Renal pelvis (tissue), 12 donors: Measurements from ENCODE around the gene RNF217. TPM values are rescaled to one million over a fixed set of nuclear protein-coding genes. Genes with fewer than 3 reads are reported as not detected.
"Not testable (repeated sequence)": the region's sequence is repeated elsewhere in the genome, so short reads cannot be mapped to it uniquely, and the experiment has no call there.

Experiments used
- DNase-seq: peaks from one replicate; pipeline ENCODE4 v3.0.0-alpha.2; 2013
- long read RNA-seq, 16 experiments: transcript quantifications; one replicate each; lab custom pipeline, GENCODE V29; 2026
- polyA plus RNA-seq, 3 donors: library from polyadenylated mRNA; unstranded; fragments of 120-200 nt; gene quantifications; one replicate each; pipeline ENCODE4 v1.2.1, GENCODE V29; 2013; ENCODE audit not compliant: insufficient read length in 3 of 3

Gene RNF217, protein sequence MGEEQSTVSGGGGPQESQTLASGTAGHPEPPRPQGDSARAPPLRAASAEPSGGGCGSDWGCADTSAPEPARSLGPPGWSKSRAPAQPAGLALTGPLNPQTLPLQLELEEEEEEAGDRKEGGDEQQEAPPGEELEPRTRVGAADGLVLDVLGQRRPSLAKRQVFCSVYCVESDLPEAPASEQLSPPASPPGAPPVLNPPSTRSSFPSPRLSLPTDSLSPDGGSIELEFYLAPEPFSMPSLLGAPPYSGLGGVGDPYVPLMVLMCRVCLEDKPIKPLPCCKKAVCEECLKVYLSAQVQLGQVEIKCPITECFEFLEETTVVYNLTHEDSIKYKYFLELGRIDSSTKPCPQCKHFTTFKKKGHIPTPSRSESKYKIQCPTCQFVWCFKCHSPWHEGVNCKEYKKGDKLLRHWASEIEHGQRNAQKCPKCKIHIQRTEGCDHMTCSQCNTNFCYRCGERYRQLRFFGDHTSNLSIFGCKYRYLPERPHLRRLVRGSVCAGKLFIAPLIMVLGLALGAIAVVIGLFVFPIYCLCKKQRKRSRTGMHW
- 10 to 100 TPM; 11.8 to 17.2 (median 16.4) TPM for polyA plus RNA-seq
- long read RNA-seq, donor 1: 0 reads
- long read RNA-seq, donor 2, full-length matches to known transcripts: 1 of 1 reads
- long read RNA-seq, donor 2, partial matches to known transcripts: 0 of 1 reads
- long read RNA-seq, donor 2, other reads (novel, unspliced or antisense): 0 of 1 reads
- long read RNA-seq, donor 3, full-length matches to known transcripts: 1 of 1 reads
- long read RNA-seq, donor 3, partial matches to known transcripts: 0 of 1 reads
- long read RNA-seq, donor 3, other reads (novel, unspliced or antisense): 0 of 1 reads
- long read RNA-seq, donor 4: 0 reads
- long read RNA-seq, donor 5: 0 reads
- long read RNA-seq, donor 6, full-length matches to known transcripts: 1 of 1 reads
- long read RNA-seq, donor 6, partial matches to known transcripts: 0 of 1 reads
- long read RNA-seq, donor 6, other reads (novel, unspliced or antisense): 0 of 1 reads
- long read RNA-seq, donor 7, full-length matches to known transcripts: 4 of 4 reads
- long read RNA-seq, donor 7, partial matches to known transcripts: 0 of 4 reads
- long read RNA-seq, donor 7, other reads (novel, unspliced or antisense): 0 of 4 reads
- long read RNA-seq, donor 8: 0 reads
- long read RNA-seq, donor 9, full-length matches to known transcripts: 1 of 1 reads
- long read RNA-seq, donor 9, partial matches to known transcripts: 0 of 1 reads
- long read RNA-seq, donor 9, other reads (novel, unspliced or antisense): 0 of 1 reads
- long read RNA-seq, donor 10, full-length matches to known transcripts: 2 of 2 reads
- long read RNA-seq, donor 10, partial matches to known transcripts: 0 of 2 reads
- long read RNA-seq, donor 10, other reads (novel, unspliced or antisense): 0 of 2 reads
- long read RNA-seq, donor 11, full-length matches to known transcripts: 2 of 2 reads
- long read RNA-seq, donor 11, partial matches to known transcripts: 0 of 2 reads
- long read RNA-seq, donor 11, other reads (novel, unspliced or antisense): 0 of 2 reads
- long read RNA-seq, donor 12, full-length matches to known transcripts: 4 of 4 reads
- long read RNA-seq, donor 12, partial matches to known transcripts: 0 of 4 reads
- long read RNA-seq, donor 12, other reads (novel, unspliced or antisense): 0 of 4 reads
- long read RNA-seq, donor 13, partial matches to known transcripts: 0 of 2 reads
- long read RNA-seq, donor 13, other reads (novel, unspliced or antisense): 0 of 2 reads
- long read RNA-seq, donor 14, full-length matches to known transcripts: 3 of 3 reads
- long read RNA-seq, donor 14, partial matches to known transcripts: 0 of 3 reads
- long read RNA-seq, donor 14, other reads (novel, unspliced or antisense): 0 of 3 reads
- long read RNA-seq, donor 15, full-length matches to known transcripts: 3 of 3 reads
- long read RNA-seq, donor 15, partial matches to known transcripts: 0 of 3 reads
- long read RNA-seq, donor 15, other reads (novel, unspliced or antisense): 0 of 3 reads
- long read RNA-seq, donor 16: 0 reads

DNA sequence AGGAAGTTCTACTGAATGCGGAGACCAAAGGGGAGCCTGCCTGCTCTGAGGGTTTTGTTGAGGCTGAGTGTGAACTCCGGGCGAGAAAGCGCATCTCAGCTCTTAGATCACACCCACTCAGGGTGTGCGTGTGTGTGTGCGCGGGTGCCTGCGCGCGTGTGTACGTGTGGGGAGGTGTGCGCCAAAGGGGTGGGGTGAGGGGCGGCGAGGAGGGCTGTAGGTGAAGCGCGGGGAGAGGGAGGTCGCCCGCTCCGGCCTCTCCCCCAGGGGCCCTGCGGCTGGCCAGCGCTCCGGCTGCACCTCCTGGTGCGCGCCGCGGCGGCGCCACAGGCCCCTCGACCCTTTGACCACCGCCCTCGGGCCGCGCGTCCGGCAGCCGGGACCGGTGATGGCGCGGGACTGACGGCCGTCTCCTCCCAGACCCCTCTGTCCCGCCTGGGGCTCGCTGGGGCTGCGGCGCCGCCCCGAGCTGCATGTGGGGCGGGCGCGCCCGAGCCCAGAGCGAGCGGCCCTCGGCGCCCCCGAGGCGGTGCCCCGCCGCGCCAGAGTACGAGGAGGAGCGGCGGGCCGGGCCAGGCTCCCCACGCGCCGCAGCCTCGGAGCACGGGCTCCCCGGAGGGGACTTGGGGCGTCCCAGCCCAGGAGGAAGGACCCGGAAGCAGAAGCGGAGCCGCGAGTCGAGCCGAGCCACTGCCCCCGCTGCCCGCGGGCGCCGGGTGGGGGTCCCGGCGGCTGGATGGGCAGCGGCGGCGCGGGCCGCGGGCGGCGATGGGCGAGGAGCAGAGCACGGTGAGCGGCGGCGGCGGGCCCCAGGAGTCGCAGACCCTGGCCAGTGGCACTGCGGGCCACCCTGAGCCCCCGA, at the start of gene RNF217:
RNF217 (plus strand) TSS at position 661 of the 862 bp plus-strand sequence; CDS start at position 769, 108 bp downstream.
- peak; percentile 57 for DNase-seq

DNA sequence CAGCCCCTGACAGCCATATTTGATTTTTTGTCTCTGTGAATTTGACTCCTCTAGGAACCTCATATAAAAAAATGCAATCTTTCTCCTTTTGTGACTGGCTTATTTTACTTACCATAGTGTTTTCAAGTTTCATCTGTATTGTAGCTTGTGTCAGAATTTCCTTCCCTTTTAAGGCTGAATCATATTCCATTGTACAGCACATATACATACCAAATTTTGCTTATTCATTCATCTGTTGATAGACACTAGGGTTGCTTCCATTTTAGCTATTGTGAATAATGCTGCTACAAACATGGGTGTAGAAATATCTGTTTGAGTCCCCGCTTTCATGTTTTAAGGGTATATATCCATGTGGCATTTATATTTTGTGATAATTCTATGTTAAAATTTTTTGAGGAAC, 49.2 kb upstream of the RNF217 start:
- DNase-seq: no peak

DNA sequence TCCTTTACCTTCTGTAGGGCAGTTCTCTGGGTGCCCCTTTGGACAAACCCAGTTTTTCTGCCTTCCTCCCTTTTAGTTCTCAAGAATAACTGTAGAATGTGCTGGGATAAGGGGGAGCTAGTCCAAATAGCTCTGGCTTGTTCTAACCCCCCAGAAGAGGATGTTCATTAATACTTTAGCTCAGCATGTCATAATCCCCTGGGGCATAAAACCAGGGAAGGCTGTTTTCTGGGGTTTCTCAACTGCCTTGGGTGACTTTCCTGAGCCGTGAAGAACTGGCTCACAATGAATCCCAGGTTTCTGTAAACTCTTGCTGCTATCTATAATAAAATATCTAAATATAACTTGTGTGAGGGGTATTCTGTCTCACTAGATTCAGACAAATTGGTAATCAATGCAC, 44.5 kb upstream of the RNF217 start:
- no peak for DNase-seq

DNA sequence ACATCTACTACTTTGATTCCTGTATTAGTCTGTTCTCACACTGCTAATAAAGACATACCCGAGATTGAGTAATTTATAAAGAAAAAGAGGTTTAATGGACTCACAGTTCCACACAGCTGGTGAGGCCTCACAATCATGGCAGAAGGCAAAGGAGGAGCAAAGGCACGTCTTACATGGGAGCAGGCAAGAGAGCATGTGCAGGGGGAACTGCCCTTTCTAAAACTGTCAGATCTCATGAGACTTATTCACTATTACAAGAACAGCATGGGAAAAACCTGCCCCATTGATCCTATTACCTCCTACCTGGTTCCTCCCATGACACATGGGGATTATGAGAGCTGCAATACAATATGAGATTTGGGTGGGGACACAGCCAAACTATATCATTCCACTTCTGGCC, 42.5 kb upstream of the RNF217 start:
- not testable (repeated sequence) for DNase-seq

DNA sequence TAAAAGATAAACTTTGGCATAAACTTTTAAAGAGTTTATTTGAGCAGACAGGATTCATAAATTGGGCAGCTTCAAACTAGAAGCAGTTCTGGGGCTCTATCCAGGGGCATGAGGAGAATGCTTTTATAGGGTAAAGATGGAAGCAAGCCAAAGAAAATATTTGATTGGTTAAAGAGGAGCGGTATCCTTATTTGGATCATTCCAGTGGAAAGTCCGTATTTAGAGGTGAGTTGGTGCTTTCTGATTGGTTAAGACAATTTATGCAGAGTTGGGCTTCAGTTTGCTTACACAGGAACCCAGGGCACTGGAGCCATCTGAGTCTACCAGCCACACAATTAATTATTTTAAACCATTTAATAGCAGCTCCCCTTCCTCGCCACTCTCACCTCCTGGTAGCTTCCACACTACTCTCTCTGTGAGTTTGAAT, 37.9 kb upstream of the RNF217 start:
- DNase-seq: no peak

DNA sequence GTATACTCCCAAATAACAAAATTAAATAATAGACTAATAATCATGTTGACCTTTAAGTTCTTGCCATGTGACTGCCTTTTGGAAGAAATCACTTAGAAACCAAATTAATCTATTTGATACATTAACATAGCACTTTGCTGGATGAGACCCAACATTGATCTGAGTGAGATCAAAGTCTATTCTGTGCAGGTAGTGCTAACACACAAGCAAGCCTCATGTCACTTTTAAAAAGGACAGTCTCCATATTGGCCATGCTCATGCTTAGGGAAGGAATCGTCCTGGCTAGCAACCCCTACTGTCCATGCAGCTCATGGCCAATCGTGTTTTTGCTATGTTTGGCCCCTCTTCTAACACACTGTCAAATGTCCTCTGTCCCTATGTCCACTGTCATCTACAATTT, 35.8 kb upstream of the RNF217 start:
- no peak for DNase-seq

DNA sequence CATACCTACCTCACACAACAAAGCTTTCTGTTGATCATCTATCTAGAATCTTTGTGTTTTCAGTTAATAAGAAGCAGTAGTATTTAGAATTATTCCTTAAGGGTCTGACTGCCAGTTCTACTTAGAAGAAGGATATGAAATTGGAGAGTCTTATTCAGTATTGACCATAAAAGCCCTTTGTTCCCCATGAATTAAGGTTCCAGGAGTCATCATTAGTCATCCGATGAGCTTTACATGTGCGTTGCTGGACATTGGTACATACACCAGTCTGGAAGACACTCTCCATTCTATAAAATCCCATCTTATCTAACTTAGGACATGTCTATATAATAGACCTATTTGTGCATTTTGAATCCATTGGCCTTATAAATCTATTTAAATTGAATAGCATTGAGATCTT, 34.4 kb upstream of the RNF217 start:
- DNase-seq: no peak

DNA sequence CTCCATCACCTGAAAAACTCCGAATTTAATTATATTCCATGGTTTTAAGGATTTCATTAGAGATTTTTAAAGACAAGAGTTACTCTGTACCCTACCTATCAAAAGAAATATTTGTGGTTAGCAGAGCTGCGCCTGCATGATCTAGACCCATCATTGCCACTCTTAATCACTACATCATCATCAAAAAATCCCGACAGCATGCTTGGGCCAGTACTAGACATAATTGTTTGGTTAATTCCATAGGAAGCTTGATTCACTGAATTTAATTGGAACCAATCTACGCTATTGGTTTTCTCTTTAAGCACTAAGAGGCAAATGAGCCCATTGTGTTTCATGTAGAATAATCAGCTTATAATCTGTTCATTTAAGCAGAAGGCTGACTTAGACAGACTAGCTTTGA, 33.4 kb upstream of the RNF217 start:
- no peak for DNase-seq

DNA sequence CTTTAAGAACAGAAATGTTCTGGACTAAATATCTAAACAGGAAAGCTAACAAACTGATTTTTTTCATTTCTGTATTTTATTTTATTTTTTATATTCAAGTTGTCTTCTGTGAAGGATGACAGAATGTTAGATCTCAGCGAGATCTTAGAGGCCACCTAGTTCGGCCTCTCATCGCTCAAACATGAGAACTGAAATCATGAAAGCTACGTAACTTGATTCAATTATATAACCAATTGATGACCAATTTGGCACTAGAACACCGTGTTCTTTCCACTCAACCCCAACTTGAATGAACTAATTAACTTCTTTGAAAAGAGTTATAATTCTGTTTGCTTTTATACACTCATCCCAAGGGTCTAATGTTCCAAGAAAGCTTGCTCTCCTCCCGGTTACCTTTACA, 24.6 kb upstream of the RNF217 start:
- no peak for DNase-seq

DNA sequence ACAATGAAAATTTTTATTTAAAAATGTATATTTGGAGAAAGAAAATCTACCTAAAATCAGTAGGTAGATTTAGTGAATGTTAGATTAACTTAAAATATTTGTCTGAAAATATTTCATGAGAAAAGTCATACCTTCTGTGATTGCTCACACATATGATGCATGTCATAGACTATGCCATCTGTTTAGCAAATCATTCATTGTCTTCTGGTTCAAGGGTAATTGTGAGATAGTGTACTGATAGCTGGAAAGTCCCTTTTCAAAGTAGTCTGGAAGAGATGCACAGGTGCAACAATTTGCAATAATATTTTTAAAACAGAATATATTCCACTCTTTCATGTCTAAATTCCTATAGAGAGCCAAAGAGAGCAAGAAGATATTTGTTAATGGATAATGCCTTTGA, 21.0 kb upstream of the RNF217 start:
- no peak for DNase-seq

DNA sequence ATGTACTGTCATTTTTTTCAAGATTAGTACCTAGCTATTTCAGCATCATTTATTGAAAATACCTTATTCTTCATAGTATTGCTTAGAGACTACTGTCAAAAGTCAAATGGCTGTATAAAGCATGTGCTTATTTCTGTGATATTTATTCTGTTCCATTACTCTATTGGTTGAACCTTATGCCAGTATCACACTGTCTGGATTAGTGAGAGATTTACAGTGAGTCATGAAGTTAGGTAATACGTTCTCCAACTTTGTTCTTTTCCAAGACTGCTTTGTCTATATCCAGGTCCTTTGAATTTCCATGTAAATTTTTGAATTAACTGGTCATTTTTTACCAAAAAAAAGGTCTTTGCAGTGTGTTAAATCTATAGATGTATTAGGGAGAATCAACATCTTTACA, 18.6 kb upstream of the RNF217 start:
- no peak for DNase-seq

DNA sequence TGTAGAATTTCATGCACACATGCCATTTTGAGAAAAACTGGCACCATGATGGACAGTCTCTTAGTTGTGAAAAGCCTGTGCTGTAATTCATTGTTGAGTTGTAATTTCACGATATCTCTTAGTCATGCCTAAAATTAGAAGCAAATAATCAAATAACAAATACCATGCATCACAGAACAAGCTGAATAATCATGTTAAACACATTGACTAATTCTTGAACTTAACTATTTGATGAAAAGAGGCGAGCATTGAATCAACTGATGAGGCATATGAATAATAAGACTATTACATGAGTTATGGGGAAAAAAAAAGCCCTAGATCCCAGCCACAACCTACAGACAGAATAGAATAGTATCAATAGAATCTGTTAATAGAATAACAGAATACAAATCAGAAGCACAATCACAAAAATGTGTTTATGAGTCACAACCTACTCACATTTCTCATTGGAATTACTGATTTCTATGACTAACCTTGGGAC, 14.2 kb upstream of the RNF217 start:
- no peak for DNase-seq

DNA sequence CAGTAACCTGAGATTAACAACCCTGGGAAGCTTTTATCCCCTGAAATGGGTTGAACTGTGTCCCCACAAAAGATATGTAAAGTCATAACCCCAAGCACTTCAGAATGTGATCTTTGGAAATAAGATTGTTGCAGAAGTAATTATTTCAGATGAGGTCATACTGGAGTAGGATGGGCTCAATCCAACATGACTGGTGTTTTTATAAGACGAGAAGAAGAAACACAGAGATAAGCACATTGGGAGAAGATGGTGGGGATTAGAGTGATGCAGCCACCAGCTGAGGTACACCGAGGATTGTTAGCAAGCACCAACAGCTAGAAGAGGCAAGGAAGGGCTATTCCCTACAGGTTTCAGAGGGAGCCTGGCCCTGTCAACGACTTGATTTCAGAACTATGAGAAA, 12.5 kb upstream of the RNF217 start:
- no peak for DNase-seq

DNA sequence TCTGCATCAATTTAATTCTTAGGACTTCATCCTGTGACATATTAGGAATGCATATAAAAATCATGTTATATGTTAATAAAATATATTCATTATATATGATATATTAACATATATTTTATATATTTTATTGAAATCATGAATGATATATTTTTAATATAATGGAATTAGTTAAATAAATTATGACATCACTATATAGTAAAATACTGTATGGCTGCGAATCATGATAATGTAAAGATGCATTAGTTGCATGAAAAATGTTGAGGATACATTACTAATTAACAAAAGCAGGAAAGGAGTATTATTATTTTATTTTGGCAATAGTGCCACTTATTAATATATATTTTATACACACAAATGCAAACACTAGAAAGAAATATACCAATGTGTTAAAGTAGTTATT, 8.4 kb upstream of the RNF217 start:
- no peak for DNase-seq

DNA sequence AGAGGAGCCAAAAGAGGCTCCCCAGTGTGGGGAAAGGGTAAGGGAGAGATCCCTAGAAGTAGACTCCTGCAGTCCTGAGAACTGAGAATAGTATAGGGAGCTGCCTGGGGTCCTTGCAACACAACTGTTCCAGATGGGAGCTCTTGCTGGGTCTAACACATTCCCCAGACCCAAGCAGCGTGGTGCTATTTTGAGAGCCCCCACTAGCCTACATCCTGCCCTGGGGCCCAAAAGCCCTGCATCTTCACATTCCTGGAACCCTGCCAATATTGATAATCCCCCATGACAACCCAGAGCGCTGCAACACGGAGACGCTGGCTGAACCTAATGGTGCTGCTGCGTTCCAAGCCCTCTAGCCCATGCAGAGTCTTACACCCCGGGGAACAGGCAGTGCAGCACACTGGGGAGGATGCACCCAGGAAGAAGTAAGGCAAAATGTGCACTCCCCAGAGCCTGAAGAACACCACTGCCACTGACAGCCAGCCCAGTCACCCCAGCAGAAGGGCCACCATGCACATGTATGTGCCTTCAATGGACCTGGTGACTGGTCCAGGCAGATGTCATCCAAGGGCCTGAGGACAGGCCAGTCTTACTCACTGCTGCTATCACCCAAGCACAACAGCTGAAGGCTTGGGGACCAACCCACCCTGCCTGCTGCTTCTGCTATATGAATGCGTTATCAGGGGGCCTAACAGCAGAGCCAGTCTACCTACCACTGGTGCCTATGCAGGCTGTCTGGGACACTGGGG, 7.0 kb upstream of the RNF217 start:
- peak; percentile 16 for DNase-seq

DNA sequence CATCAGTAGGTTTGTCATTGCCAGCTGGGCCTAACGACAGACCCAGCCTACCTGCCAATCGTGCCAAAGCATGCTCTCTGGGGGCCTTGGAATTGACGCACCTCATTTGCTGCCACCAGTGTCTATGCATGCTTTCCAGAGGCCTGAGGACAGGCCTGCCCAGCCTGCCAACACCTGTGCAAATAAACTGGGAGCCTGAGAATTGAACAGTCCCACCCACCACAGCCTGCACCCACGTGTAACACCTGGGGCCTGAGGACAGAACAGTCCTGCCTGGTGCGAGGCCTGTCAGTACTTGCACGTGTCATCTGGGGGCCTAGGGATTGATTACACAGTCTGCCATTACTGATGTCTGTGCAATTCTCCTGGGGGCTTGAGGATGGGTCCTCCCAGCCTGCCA, 6.2 kb upstream of the RNF217 start:
- no peak for DNase-seq

DNA sequence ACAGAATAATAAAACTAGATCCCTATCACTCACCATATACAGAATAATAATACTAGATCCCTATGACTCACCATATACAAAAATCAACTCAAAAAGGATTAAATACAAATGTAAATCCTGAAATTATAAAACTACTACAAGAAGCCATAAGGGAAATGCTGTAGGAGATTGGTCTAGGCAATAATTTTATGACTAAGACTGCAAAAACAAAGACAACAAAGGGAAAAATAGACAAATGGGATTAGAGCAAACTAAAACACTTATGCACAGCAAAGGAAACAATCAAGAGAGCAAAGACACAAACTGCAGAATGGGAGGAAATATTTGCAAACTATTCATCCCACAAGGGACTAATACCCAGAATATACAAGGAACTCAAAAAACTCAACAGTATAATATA, 4.1 kb upstream of the RNF217 start:
- no peak for DNase-seq

DNA sequence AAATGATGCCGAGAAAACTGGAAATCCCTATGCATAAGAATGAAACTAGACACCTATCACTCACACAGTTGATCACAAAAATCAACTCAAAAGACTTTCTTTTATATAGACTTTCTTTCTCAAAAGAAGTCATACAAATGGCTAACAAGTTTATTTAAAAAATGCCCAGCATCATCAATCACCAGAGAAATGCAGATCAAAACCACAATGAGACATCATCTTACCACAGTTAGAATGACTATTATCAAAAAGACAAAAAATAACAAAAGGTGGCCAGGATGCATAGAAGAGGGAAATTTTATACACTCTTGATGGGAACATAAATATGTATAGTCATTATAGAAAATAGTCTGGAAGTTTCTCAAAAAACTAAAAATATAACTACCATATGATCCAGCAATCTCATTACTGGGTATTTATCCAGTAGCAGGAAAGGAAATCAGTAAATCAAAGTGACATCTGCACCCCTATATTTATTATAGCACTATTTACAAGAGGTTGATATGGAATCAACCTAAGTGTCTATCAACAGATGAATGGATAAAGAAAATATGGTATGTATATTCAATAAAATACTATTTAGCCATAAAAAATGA, 3.4 kb upstream of the RNF217 start:
- no peak for DNase-seq
